CD4-positive, alpha-beta memory T cell (primary cell): ENCODE measurements around the gene SERTAD3. TPM values are rescaled to one million over a fixed set of nuclear protein-coding genes. Genes with fewer than 3 reads are reported as not detected.

Experiments used
- CTCF ChIA-PET: fragments of 350-600 bp; sonication (Branson Sonifier 250); formaldehyde crosslinking; loops from one replicate; lab custom pipeline; 2021; ENCODE audit warnings: inconsistent platforms; ENCODE audit not compliant: partially characterized antibody; lab: Charles Lee
- POLR2A ChIA-PET: fragments of 350-600 bp; sonication (Branson Sonifier 250); formaldehyde crosslinking; loops from one replicate; lab custom pipeline; 2021; ENCODE audit not compliant: partially characterized antibody; lab: Charles Lee
- DNase-seq, 5 donors: peaks; one replicate each; pipeline versions ENCODE4 v3.0.0 to v3.0.0-alpha.2; 2020 to 2022; ENCODE audit warnings: mixed read lengths in 1 of 5
- H3K27ac ChIP-seq: one replicate; pipeline ENCODE4 v1.7.0; 2013; ENCODE audit warnings: low read depth, low read length
- H3K27me3 ChIP-seq: 2 replicates; pipeline ENCODE4 v1.7.0; 2013; ENCODE audit warnings: mild to moderate bottlenecking, low read length, moderate library complexity; ENCODE audit not compliant: insufficient read depth
- H3K36me3 ChIP-seq: 2 replicates; pipeline ENCODE4 v1.7.0; 2013; ENCODE audit warnings: mild to moderate bottlenecking, low read length, moderate library complexity; ENCODE audit not compliant: insufficient read depth
- H3K4me1 ChIP-seq: 2 replicates; pipeline ENCODE4 v1.7.0; 2013; ENCODE audit warnings: mild to moderate bottlenecking, low read length, moderate library complexity; ENCODE audit not compliant: insufficient read depth
- H3K4me3 ChIP-seq, 2 donors: one replicate each; pipeline ENCODE4 v1.7.0; 2013; ENCODE audit warnings: low read length in 2 of 2, mild to moderate bottlenecking in 1 of 2
- H3K9me3 ChIP-seq, 2 donors: one replicate each; pipeline ENCODE4 v1.7.0; 2013; ENCODE audit warnings: low read length in 2 of 2, control low read depth in 1 of 2; ENCODE audit not compliant: control insufficient read depth in 1 of 2
- H3K27ac Mint-ChIP-seq, 7 donors: one replicate each; pipeline ENCODE4 v1.8.0; 2020 to 2021; ENCODE audit warnings: mixed read lengths in 7 of 7, mild to moderate bottlenecking in 6 of 7, inconsistent platforms in 3 of 7, moderate library complexity in 3 of 7
- H3K27me3 Mint-ChIP-seq, 2 donors: one replicate each; pipeline ENCODE4 v1.8.0; 2020 to 2021; ENCODE audit warnings: mixed read lengths in 2 of 2
- H3K36me3 Mint-ChIP-seq, 2 donors: one replicate each; pipeline ENCODE4 v1.8.0; 2020 to 2021; ENCODE audit warnings: mixed read lengths in 2 of 2, inconsistent platforms in 1 of 2, mild to moderate bottlenecking in 1 of 2
- H3K4me1 Mint-ChIP-seq, 4 donors: one replicate each; pipeline ENCODE4 v1.8.0; 2020 to 2021; ENCODE audit warnings: mixed read lengths in 4 of 4, mild to moderate bottlenecking in 1 of 4
- H3K4me3 Mint-ChIP-seq, 8 donors: one replicate each; pipeline ENCODE4 v1.8.0; 2020 to 2021; ENCODE audit warnings: mixed read lengths in 8 of 8, mild to moderate bottlenecking in 7 of 8, moderate library complexity in 6 of 8, inconsistent platforms in 3 of 8
- H3K9me3 Mint-ChIP-seq, 8 donors: one replicate each; pipeline ENCODE4 v1.8.0; 2020 to 2021; ENCODE audit warnings: mixed read lengths in 8 of 8, mild to moderate bottlenecking in 5 of 8, inconsistent platforms in 3 of 8, moderate library complexity in 1 of 8
- intact Hi-C: fragments of 100-400 bp; cut with micrococcal nuclease; formaldehyde crosslinking; loops from one replicate; pipeline ENCODE4 v1.15.1; 2023
- polyA plus RNA-seq, 2 donors: library from polyadenylated mRNA; unstranded; fragments of 300-500 nt; fragmentation: Illumina TruSeq; gene quantifications; one replicate each; pipeline ENCODE4 v1.2.3, GENCODE V29; 2021
- total RNA-seq, 2 experiments: library from RNA; stranded (reverse); gene quantifications; one replicate each; pipeline ENCODE4 v1.2.3, GENCODE V29; 2021

SERTAD3 gene
- total and polyA plus RNA-seq, 4 experiments from 2014 or later: 9.4 to 19.4 (median 14.6) TPM

DNA sequence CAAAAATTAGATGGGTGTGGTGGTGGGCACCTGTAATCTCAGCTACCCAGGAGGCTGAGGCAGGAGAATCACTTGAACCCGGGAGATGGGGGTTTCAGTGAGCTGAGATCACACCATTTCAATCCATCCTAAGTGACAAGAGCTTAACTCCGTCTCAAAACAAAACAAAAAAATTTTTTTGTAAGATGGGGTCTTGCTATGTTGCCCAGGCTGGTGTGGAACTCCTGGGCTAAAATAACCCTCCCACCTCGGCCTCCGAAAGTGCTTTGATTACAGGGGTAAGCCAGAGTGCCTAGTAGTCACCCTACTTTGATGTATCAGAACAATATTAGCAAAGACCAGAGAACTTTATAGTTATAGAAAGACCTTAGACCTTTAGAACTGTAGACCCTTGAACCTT lies 30.6 kb upstream of the SERTAD3 start:
- Mint-ChIP-seq H3K4me1 (no peaks in the 10 kb centered on the region), H3K27me3 (peaks cover 0 to 13% of the 10 kb centered on the region in 2 donors), H3K36me3 (no peaks in the 10 kb centered on the region), H3K9me3 (peaks cover 0 to 2% (median 0%) of the 10 kb centered on the region in 8 donors), H3K27ac (no peak overlapping the region), H3K4me3 (no peak overlapping the region)
- CTCF ChIA-PET: interaction anchor here (1.2 to 2.7 kb wide), 2 partner anchors 10 to 54 kb away, joined by 3 to 13 read pairs; partner anchors contain the start of gene BLVRB
- intact Hi-C loops: no loop called here
- Histone ChIP-seq H3K36me3 (no peaks in the 10 kb centered on the region), H3K9me3 (no peaks in the 10 kb centered on the region), H3K4me3 (no peak overlapping the region), H3K27ac (no peak overlapping the region), H3K4me1 (no peaks in the 10 kb centered on the region), H3K27me3 (no peaks in the 10 kb centered on the region)
- DNase-seq: no peak
- POLR2A ChIA-PET: no interaction called here

DNA sequence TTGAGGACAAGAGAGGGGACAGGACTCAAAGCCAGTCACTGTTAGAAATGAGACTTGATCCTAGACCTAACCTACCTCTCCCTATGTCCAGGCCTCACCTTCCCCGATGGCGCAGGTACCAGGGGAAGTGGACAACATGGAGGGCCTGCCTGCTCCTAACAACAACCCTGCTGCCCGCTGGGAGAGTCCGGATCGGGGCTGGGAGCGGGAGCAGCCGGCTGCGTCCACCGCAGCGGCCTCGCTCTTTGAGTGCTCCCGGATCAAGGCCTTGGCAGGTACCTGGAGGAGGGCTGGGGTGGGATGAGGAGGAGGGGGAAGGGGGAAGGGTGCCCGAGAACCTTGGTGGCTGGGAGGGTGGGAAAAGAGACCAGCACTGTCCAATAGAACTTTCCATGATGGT lies 28.4 kb upstream of the SERTAD3 start:
- Histone ChIP-seq H3K9me3 (no peaks in the 10 kb centered on the region), H3K27ac (no peak overlapping the region), H3K4me3 (no peak overlapping the region), H3K4me1 (peaks cover 3% of the 10 kb centered on the region), H3K36me3 (no peaks in the 10 kb centered on the region), H3K27me3 (no peaks in the 10 kb centered on the region)
- ChIA-PET CTCF (interaction anchor here (2.7 kb wide), 1 partner anchor 7 kb away, joined by 13 read pairs; the partner anchor contains the start of gene BLVRB), POLR2A (no interaction called here)
- intact Hi-C loops: no loop called here
- no peak for DNase-seq
- Mint-ChIP-seq H3K27me3 (peaks cover 0 to 18% of the 10 kb centered on the region in 2 donors), H3K27ac (no peak overlapping the region), H3K9me3 (peaks cover 0 to 2% (median 0%) of the 10 kb centered on the region in 8 donors), H3K4me1 (no peaks in the 10 kb centered on the region), H3K36me3 (no peaks in the 10 kb centered on the region), H3K4me3 (no peak overlapping the region)

- CTCF ChIA-PET: interaction anchor here (1.7 kb wide), 1 partner anchor 51 kb away, joined by 5 read pairs; no protein-coding TSS in a partner anchor
- H3K4me3 Mint-ChIP-seq: no peak overlapping the region
- intact Hi-C loops: no loop called here
- peaks cover 6 to 21% of the 10 kb centered on the region in 2 donors for H3K27me3 Mint-ChIP-seq
- no peaks in the 10 kb centered on the region for H3K9me3 ChIP-seq
- no peak for DNase-seq
- POLR2A ChIA-PET: no interaction called here
- no peak overlapping the region for H3K4me3 ChIP-seq
- H3K36me3 ChIP-seq: no peaks in the 10 kb centered on the region
- H3K36me3 Mint-ChIP-seq: peaks cover 4 to 6% of the 10 kb centered on the region in 2 donors
- H3K27ac ChIP-seq: no peak overlapping the region
- peaks cover 0 to 4% (median 0%) of the 10 kb centered on the region in 8 donors for H3K9me3 Mint-ChIP-seq
- H3K4me1 ChIP-seq: peaks cover 14% of the 10 kb centered on the region
- no peaks in the 10 kb centered on the region for H3K27me3 ChIP-seq
- peak overlapping the region in 1 of 7 donors; percentile 29 for H3K27ac Mint-ChIP-seq
- peaks cover 6 to 7% (median 7%) of the 10 kb centered on the region in 4 donors for H3K4me1 Mint-ChIP-seq
Observed at GRCh38 chr19:40471111-40471510, 27.0 kb upstream of the SERTAD3 start.

GRCh38 chr19:40469011-40469410 lies 24.9 kb upstream of the SERTAD3 start:
- intact Hi-C loops: loop anchor here (5.0 kb wide), 1 partner anchor 67 kb away; no protein-coding TSS in a partner anchor
- peaks cover 18 to 27% (median 24%) of the 10 kb centered on the region in 4 donors for H3K4me1 Mint-ChIP-seq
- Histone ChIP-seq H3K4me1 (peaks cover 28% of the 10 kb centered on the region), H3K27ac (no peak overlapping the region), H3K36me3 (no peaks in the 10 kb centered on the region), H3K27me3 (no peaks in the 10 kb centered on the region), H3K4me3 (no peak overlapping the region), H3K9me3 (no peaks in the 10 kb centered on the region)
- POLR2A ChIA-PET: no interaction called here
- no peak for DNase-seq
- H3K9me3 Mint-ChIP-seq: peaks cover 0 to 2% (median 0%) of the 10 kb centered on the region in 8 donors
- CTCF ChIA-PET: interaction anchor here (1.2 kb wide), 1 partner anchor 48 kb away, joined by 7 read pairs; no protein-coding TSS in a partner anchor
- peak overlapping the region in 2 of 8 donors; percentile 30 for H3K4me3 Mint-ChIP-seq
- H3K27ac Mint-ChIP-seq: peak overlapping the region in 3 of 7 donors; percentile 14 to 53 (median 32)
- H3K36me3 Mint-ChIP-seq: peaks cover 4 to 6% of the 10 kb centered on the region in 2 donors
- peaks cover 6 to 20% of the 10 kb centered on the region in 2 donors for H3K27me3 Mint-ChIP-seq

- Histone ChIP-seq H3K27me3 (no peaks in the 10 kb centered on the region), H3K36me3 (no peaks in the 10 kb centered on the region), H3K27ac (peak within 1 kb of the TSS; percentile 39), H3K4me1 (peaks cover 28% of the 10 kb centered on the region), H3K9me3 (no peaks in the 10 kb centered on the region), H3K4me3 (peak within 1 kb of the TSS; percentile 67 to 72)
- H3K27me3 Mint-ChIP-seq: peaks cover 6 to 20% of the 10 kb centered on the region in 2 donors
- peaks cover 4 to 6% of the 10 kb centered on the region in 2 donors for H3K36me3 Mint-ChIP-seq
- intact Hi-C loops: loop anchor here (2.0 to 5.0 kb wide), 2 partner anchors 62 to 65 kb away; no protein-coding TSS in a partner anchor
- peak within 1 kb of the TSS; percentile 79 to 98 (median 95) for H3K27ac Mint-ChIP-seq
- peaks cover 0 to 2% (median 0%) of the 10 kb centered on the region in 8 donors for H3K9me3 Mint-ChIP-seq
- peak within 1 kb of the TSS; percentile 85 to 96 (median 86) for H3K4me3 Mint-ChIP-seq
- DNase-seq: peak in 1 of 5 donors; percentile 51
- ChIA-PET CTCF (interaction anchor here (1.5 to 4.4 kb wide), 4 partner anchors 33 to 168 kb away, joined by 3 to 66 read pairs (median 28); no protein-coding TSS in a partner anchor), POLR2A (interaction anchor here (0.7 to 4.6 kb wide), 6 partner anchors 23 to 331 kb away, joined by 3 to 51 read pairs (median 14); partner anchors contain the start of genes C19orf47, LTBP4, PLD3 and SERTAD3)
- H3K4me1 Mint-ChIP-seq: peaks cover 20 to 27% (median 24%) of the 10 kb centered on the region in 4 donors
Observed at GRCh38 chr19:40466985-40467734, 23.0 kb upstream of the SERTAD3 start, which contains the start of gene SPTBN4. TSS of gene SPTBN4 (plus strand) at chr19:40467001. CDS start at chr19:40472622, 5,621 bp downstream.

- Histone ChIP-seq H3K36me3 (no peaks in the 10 kb centered on the region), H3K4me3 (peak overlapping the region; percentile 67 to 72), H3K4me1 (peaks cover 28% of the 10 kb centered on the region), H3K9me3 (no peaks in the 10 kb centered on the region), H3K27ac (peak overlapping the region; percentile 39), H3K27me3 (no peaks in the 10 kb centered on the region)
- POLR2A ChIA-PET: interaction anchor here (0.6 to 4.6 kb wide), 19 partner anchors 13 to 1403 kb away, joined by 3 to 51 read pairs (median 4); partner anchors contain the start of genes C19orf47, LTBP4, PLD3 and SERTAD1
- intact Hi-C loops: loop anchor here (2.0 to 5.0 kb wide), 2 partner anchors 62 to 64 kb away; no protein-coding TSS in a partner anchor
- Mint-ChIP-seq H3K4me3 (peak overlapping the region; percentile 85 to 96 (median 86)), H3K27me3 (peaks cover 6 to 20% of the 10 kb centered on the region in 2 donors), H3K36me3 (peaks cover 4 to 6% of the 10 kb centered on the region in 2 donors), H3K9me3 (peaks cover 0 to 2% (median 0%) of the 10 kb centered on the region in 8 donors), H3K27ac (peak overlapping the region; percentile 79 to 98 (median 95)), H3K4me1 (peaks cover 20 to 31% (median 24%) of the 10 kb centered on the region in 4 donors)
- peak in 3 of 5 donors; percentile 86 to 98 (median 86) for DNase-seq
- CTCF ChIA-PET: interaction anchor here (0.9 to 4.4 kb wide), 11 partner anchors 7 to 169 kb away, joined by 3 to 66 read pairs (median 18); partner anchors contain the start of genes SERTAD1 and SERTAD3
Observed at GRCh38 chr19:40466219-40466984, 22.3 kb upstream of the SERTAD3 start.
